Mesendoderm (in vitro differentiated cells): ENCODE data around the gene NXF1.
A peak's percentile ranks its signal among the peaks of the same experiment; 100 is the strongest.

Experiments used
- DNase-seq: peaks from one replicate; pipeline ENCODE4 v3.0.0; 2013
- H2AK5ac ChIP-seq: 2 replicates; pipeline ENCODE4 v1.6.1; 2013; ENCODE audit warnings: low read length, inconsistent platforms
- H2BK120ac ChIP-seq: 2 replicates; pipeline ENCODE4 v1.6.1; 2013; ENCODE audit warnings: low read depth, mild to moderate bottlenecking, low read length, moderate library complexity, mixed read lengths
- H2BK15ac ChIP-seq: replicated peaks from 2 replicates; pipeline ENCODE4 v1.6.1; 2013; ENCODE audit warnings: low read depth, mild to moderate bottlenecking, moderate library complexity
- H2BK5ac ChIP-seq: 2 replicates; pipeline ENCODE4 v1.6.1; 2013; ENCODE audit warnings: low read length, inconsistent platforms
- H3K18ac ChIP-seq: 2 replicates; pipeline ENCODE4 v1.6.1; 2013; ENCODE audit warnings: mild to moderate bottlenecking, low read length, mixed read lengths
- H3K23ac ChIP-seq: one replicate; pipeline ENCODE4 v1.6.1; 2013; ENCODE audit warnings: low read length
- H3K27ac ChIP-seq: 2 replicates; pipeline ENCODE4 v1.5.1; 2013; ENCODE audit warnings: low read depth, mild to moderate bottlenecking, inconsistent platforms, low read length, moderate library complexity
- H3K27me3 ChIP-seq: 2 replicates; pipeline ENCODE4 v1.6.1; 2013; ENCODE audit warnings: low read length, control low read depth, mild to moderate bottlenecking, inconsistent platforms; ENCODE audit not compliant: insufficient read depth, poor library complexity
- H3K36me3 ChIP-seq: 2 replicates; pipeline ENCODE4 v1.6.1; 2013; ENCODE audit warnings: low read length, inconsistent platforms; ENCODE audit not compliant: control insufficient read depth, insufficient read depth
- H3K4ac ChIP-seq: one replicate; pipeline ENCODE4 v1.6.1; 2013; ENCODE audit warnings: low read depth, mild to moderate bottlenecking, low read length, moderate library complexity
- H3K4me1 ChIP-seq: 2 replicates; pipeline ENCODE4 v1.6.1; 2013; ENCODE audit warnings: low read depth, low read length, inconsistent platforms; ENCODE audit not compliant: control insufficient read depth
- H3K4me2 ChIP-seq: 2 replicates; pipeline ENCODE4 v1.6.1; 2013; ENCODE audit warnings: low read length
- H3K4me3 ChIP-seq: 2 replicates; pipeline ENCODE4 v1.5.1; 2013; ENCODE audit warnings: mild to moderate bottlenecking, low read length
- H3K56ac ChIP-seq: one replicate; pipeline ENCODE4 v1.6.1; 2013; ENCODE audit warnings: low read length
- H3K79me1 ChIP-seq: 2 replicates; pipeline ENCODE4 v1.6.1; 2013; ENCODE audit warnings: low read length, inconsistent platforms
- H3K79me2 ChIP-seq: 2 replicates; pipeline ENCODE4 v1.6.1; 2013; ENCODE audit warnings: mild to moderate bottlenecking, low read length; ENCODE audit not compliant: control insufficient read depth, insufficient read depth
- H3K9ac ChIP-seq: 2 replicates; pipeline ENCODE4 v1.6.1; 2013; ENCODE audit warnings: low read length, inconsistent platforms
- H4K5ac ChIP-seq: one replicate; pipeline ENCODE4 v1.6.1; 2013; ENCODE audit warnings: low read length
- H4K8ac ChIP-seq: one replicate; pipeline ENCODE4 v1.6.1; 2013; ENCODE audit warnings: low read depth, mild to moderate bottlenecking, control low read depth, low read length, moderate library complexity
- WGBS: extraction: QIAGEN DNeasy Blood & Tissue Kit; methylation state at CpG from one replicate; pipeline ENCODE4 v1.1.7; 2013; ENCODE audit warnings: low lambda C conversion rate, missing lambda C conversion rate; ENCODE audit not compliant: insufficient coverage; ENCODE audit errors: extremely low coverage; 5-methylcytosine and 5-hydroxymethylcytosine counted together

The NXF1 gene

GRCh38 chr11:62805961-62806441 lies 761 bp upstream of the NXF1 start:
- H2BK5ac ChIP-seq: no peak overlapping the region
- H2BK15ac ChIP-seq: no peak overlapping the region
- H3K9ac ChIP-seq: peak overlapping the region; percentile 89
- H3K23ac ChIP-seq: no peak overlapping the region
- DNase-seq: peak; percentile 57
- peaks cover 12% of the 10 kb centered on the region for H3K79me1 ChIP-seq
- WGBS: no CpG with 5 or more reads among the region's 12 CpGs
- H4K5ac ChIP-seq: no peak overlapping the region
- peaks cover 9% of the 10 kb centered on the region for H3K4me1 ChIP-seq
- no peak overlapping the region for H3K18ac ChIP-seq
- peak overlapping the region; percentile 77 for H3K4me2 ChIP-seq
- no peak overlapping the region for H4K8ac ChIP-seq
- H2AK5ac ChIP-seq: no peak overlapping the region
- H3K79me2 ChIP-seq: peaks cover 18% of the 10 kb centered on the region
- H3K36me3 ChIP-seq: peaks cover 8% of the 10 kb centered on the region
- peak overlapping the region; percentile 71 for H3K4me3 ChIP-seq
- no peak overlapping the region for H3K4ac ChIP-seq
- H3K27ac ChIP-seq: peak overlapping the region; percentile 88
- H2BK120ac ChIP-seq: no peak overlapping the region
- H3K56ac ChIP-seq: peak overlapping the region; percentile 94
- H3K27me3 ChIP-seq: no peaks in the 10 kb centered on the region

- H2BK15ac ChIP-seq: no peak overlapping the region
- H3K79me2 ChIP-seq: peaks cover 18% of the 10 kb centered on the region
- H3K4me1 ChIP-seq: peaks cover 9% of the 10 kb centered on the region
- H3K56ac ChIP-seq: peak overlapping the region; percentile 83
- H3K4me3 ChIP-seq: peak overlapping the region; percentile 83
- no CpG with 5 or more reads among the region's 14 CpGs for WGBS
- H3K36me3 ChIP-seq: peaks cover 15% of the 10 kb centered on the region
- peaks cover 12% of the 10 kb centered on the region for H3K79me1 ChIP-seq
- peak; percentile 41 for DNase-seq
- H3K4ac ChIP-seq: no peak overlapping the region
- no peak overlapping the region for H2AK5ac ChIP-seq
- H4K8ac ChIP-seq: no peak overlapping the region
- peak overlapping the region; percentile 31 for H3K27ac ChIP-seq
- peak overlapping the region; percentile 90 for H3K9ac ChIP-seq
- no peak overlapping the region for H2BK5ac ChIP-seq
- H2BK120ac ChIP-seq: no peak overlapping the region
- no peak overlapping the region for H3K18ac ChIP-seq
- H4K5ac ChIP-seq: no peak overlapping the region
- H3K27me3 ChIP-seq: no peaks in the 10 kb centered on the region
- no peak overlapping the region for H3K23ac ChIP-seq
- H3K4me2 ChIP-seq: peak overlapping the region; percentile 48
Observed at GRCh38 chr11:62804310-62805075, 747 bp downstream of the NXF1 start.

GRCh38 chr11:62801071-62801470 lies 4.2 kb downstream of the NXF1 start:
- no peak overlapping the region for H2AK5ac ChIP-seq
- no peak overlapping the region for H3K9ac ChIP-seq
- H4K5ac ChIP-seq: no peak overlapping the region
- H4K8ac ChIP-seq: no peak overlapping the region
- no peak overlapping the region for H3K23ac ChIP-seq
- no peak overlapping the region for H3K18ac ChIP-seq
- H3K27ac ChIP-seq: no peak overlapping the region
- H2BK5ac ChIP-seq: no peak overlapping the region
- DNase-seq: no peak
- H3K4ac ChIP-seq: no peak overlapping the region
- no peak overlapping the region for H2BK120ac ChIP-seq
- peaks cover 18% of the 10 kb centered on the region for H3K79me2 ChIP-seq
- WGBS: no CpG with 5 or more reads among the region's 4 CpGs
- no peak overlapping the region for H2BK15ac ChIP-seq
- no peak overlapping the region for H3K4me2 ChIP-seq
- H3K4me1 ChIP-seq: peaks cover 5% of the 10 kb centered on the region
- H3K4me3 ChIP-seq: no peak overlapping the region
- H3K27me3 ChIP-seq: no peaks in the 10 kb centered on the region
- H3K36me3 ChIP-seq: peaks cover 22% of the 10 kb centered on the region
- no peak overlapping the region for H3K56ac ChIP-seq
- peaks cover 12% of the 10 kb centered on the region for H3K79me1 ChIP-seq

- Histone ChIP-seq H2BK120ac (no peak overlapping the region), H3K9ac (no peak overlapping the region), H2BK15ac (no peak overlapping the region), H3K27ac (no peak overlapping the region), H3K56ac (no peak overlapping the region), H3K4me3 (no peak overlapping the region), H4K8ac (no peak overlapping the region), H3K18ac (no peak overlapping the region), H3K79me2 (peaks cover 13% of the 10 kb centered on the region), H3K79me1 (peaks cover 11% of the 10 kb centered on the region), H4K5ac (no peak overlapping the region), H3K4me2 (no peak overlapping the region), H3K4me1 (peaks cover 3% of the 10 kb centered on the region), H3K23ac (no peak overlapping the region), H3K4ac (no peak overlapping the region), H3K27me3 (no peaks in the 10 kb centered on the region), H3K36me3 (peaks cover 29% of the 10 kb centered on the region), H2AK5ac (no peak overlapping the region), H2BK5ac (no peak overlapping the region)
- no peak for DNase-seq
- no CpG with 5 or more reads among the region's 10 CpGs for WGBS
Observed at GRCh38 chr11:62799486-62799885, 5.8 kb downstream of the NXF1 start.

GRCh38 chr11:62796281-62796680 lies 9.0 kb downstream of the NXF1 start:
- peak; percentile 63 for DNase-seq
- no peak overlapping the region for H4K5ac ChIP-seq
- no peak overlapping the region for H4K8ac ChIP-seq

More at GRCh38 chr11:62796281-62796680, 9.0 kb downstream of the NXF1 start:
- no peaks in the 10 kb centered on the region for H3K27me3 ChIP-seq
- H2BK15ac ChIP-seq: no peak overlapping the region
- no peak overlapping the region for H2BK5ac ChIP-seq
- no peak overlapping the region for H2BK120ac ChIP-seq
- H3K23ac ChIP-seq: no peak overlapping the region
- no peak overlapping the region for H3K4ac ChIP-seq
- no peak overlapping the region for H3K18ac ChIP-seq
- H3K27ac ChIP-seq: no peak overlapping the region
- H3K4me2 ChIP-seq: no peak overlapping the region
- H3K4me1 ChIP-seq: no peaks in the 10 kb centered on the region
- no peak overlapping the region for H3K9ac ChIP-seq
- H2AK5ac ChIP-seq: no peak overlapping the region
- no peak overlapping the region for H3K56ac ChIP-seq
- H3K79me1 ChIP-seq: peaks cover 2% of the 10 kb centered on the region
- peaks cover 31% of the 10 kb centered on the region for H3K36me3 ChIP-seq
- peaks cover 4% of the 10 kb centered on the region for H3K79me2 ChIP-seq
- no CpG with 5 or more reads among the region's 7 CpGs for whole genome bisulfite sequencing
- no peak overlapping the region for H3K4me3 ChIP-seq
